ENCODE data around the gene PABPN1L.
A peak's percentile ranks its signal among the peaks of the same experiment; 100 is the strongest.

PABPN1L gene

GRCh38 chr16:88907768-88908167, 41.3 kb upstream of the PABPN1L start:
- TF ChIP-seq CTCF (IDR thresholded peaks at IDR 0.05; ENCODE audit: control extremely low read depth, extremely low read depth, low read depth, missing control alignments) = no peak
- POLR2A ChIA-PET = no interaction called here
- DNase-seq (ENCODE audit: extremely low spot score) = no peak
- CTCF ChIA-PET = no interaction called here

DNA sequence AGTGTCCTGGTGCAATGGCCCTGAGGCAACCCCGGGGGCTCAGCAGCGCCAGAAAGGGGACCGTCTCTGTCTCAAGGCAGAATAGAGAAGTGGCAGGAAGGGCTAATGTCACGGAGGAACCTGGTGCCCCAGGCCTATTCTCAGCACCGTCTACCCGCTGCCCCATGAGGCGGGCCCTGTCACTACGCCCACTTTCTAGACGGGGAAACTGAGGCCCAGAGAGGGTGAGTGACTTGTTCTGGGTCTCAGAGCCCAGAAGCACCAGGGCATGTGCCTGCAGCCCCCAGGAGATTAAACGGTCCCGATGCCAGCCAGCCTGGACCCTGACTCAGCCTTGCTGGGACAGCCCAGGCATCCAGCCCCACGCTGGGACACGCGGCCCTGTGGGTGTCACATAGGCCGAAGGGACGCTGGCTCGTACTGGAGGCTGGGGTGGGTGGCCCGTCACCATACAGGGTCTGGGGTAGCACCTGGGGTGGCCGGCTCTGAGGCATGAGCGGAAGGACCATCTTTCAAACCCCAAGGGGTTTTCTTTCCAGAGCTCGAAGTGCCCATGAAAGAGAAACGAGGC, 40.2 kb upstream of the PABPN1L start:
- ChIA-PET CTCF (no interaction called here), POLR2A (no interaction called here)
- no peak for TF ChIP-seq CTCF (IDR thresholded peaks at IDR 0.05; ENCODE audit: control extremely low read depth, extremely low read depth, low read depth, missing control alignments)
- DNase-seq (ENCODE audit: extremely low spot score) = no peak

DNA sequence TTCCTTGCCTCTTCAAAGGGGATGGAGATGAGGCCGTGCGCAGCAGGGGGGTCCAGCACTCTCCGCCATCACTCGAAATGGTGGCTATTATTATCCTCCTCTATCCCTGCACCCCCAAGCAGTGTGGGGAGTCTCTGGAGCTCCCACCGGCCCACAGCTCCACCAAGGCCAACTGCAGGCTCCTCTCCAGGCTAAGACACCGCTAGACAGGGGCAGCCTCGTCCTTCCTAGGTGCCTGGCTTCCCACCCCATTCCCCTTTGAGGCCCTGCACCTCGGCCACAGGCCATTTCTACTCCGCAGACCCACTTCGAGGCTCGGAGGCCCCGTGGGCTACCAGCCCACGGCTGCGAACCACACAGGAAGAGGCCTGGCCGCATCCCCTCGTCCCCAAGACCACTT, 39.6 kb upstream of the PABPN1L start:
- no peak for TF ChIP-seq CTCF (IDR thresholded peaks at IDR 0.05; ENCODE audit: control extremely low read depth, extremely low read depth, low read depth, missing control alignments)
- ChIA-PET POLR2A (no interaction called here), CTCF (no interaction called here)
- DNase-seq (ENCODE audit: extremely low spot score) = no peak

DNA sequence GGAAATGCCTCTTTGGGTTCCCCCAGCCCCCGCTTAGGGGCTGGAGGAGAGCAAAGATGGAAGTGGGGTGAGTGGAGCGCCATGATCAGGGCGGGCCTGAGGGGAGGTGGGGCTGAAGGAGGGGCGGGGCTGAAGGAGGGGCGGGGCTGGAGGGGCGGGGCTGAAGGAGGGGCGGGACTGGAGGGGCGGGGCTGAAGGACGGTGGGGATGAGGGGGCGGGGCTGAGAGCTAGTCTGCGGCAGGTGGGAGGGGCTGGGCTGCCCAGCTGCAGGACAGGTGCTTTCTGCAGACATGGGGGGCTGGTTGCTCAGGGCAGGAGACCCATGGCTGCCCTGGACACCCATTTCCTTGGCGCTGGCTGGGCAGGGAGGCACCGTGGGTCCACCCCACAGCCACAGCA, 39.1 kb upstream of the PABPN1L start:
- POLR2A ChIA-PET = no interaction called here

GRCh38 chr16:88904676-88905365, 38.4 kb upstream of the PABPN1L start:
- DNase-seq (ENCODE audit: extremely low spot score) = no peak
- POLR2A ChIA-PET = no interaction called here
- no peak for TF ChIP-seq CTCF (IDR thresholded peaks at IDR 0.05; ENCODE audit: control extremely low read depth, extremely low read depth, low read depth, missing control alignments)
- CTCF ChIA-PET = interaction anchor here (1.2 kb wide), 1 partner anchor 36 kb away, joined by 3 read pairs; no protein-coding TSS in a partner anchor

More for the DNA sequence above, 39.1 kb upstream of the PABPN1L start:
- DNase-seq (ENCODE audit: extremely low spot score) = peak; percentile 85
- CTCF ChIA-PET = interaction anchor here (1.2 kb wide), 1 partner anchor 36 kb away, joined by 3 read pairs; no protein-coding TSS in a partner anchor
- TF ChIP-seq CTCF (IDR thresholded peaks at IDR 0.05; ENCODE audit: control extremely low read depth, extremely low read depth, low read depth, missing control alignments) = no peak

- ChIA-PET CTCF (no interaction called here), POLR2A (no interaction called here)
- DNase-seq (ENCODE audit: extremely low spot score) = no peak
- no peak for TF ChIP-seq CTCF (IDR thresholded peaks at IDR 0.05; ENCODE audit: control extremely low read depth, extremely low read depth, low read depth, missing control alignments)
Observed at GRCh38 chr16:88903267-88903666, 36.8 kb upstream of the PABPN1L start.
